Left cardiac atrium (tissue), 2 donors: ENCODE measurements around the gene VSTM1. TPM values are rescaled to one million over a fixed set of nuclear protein-coding genes. Genes with fewer than 3 reads are reported as not detected.

ENCODE experiments used
- total RNA-seq, 2 donors: library from RNA; stranded (reverse); fragmentation: NEBNext Ultra II Directional; extraction: Animal tissue kit (Norgen Biotek cat#: 25700); gene quantifications; one replicate each; pipeline ENCODE4 v1.2.1, GENCODE V29; 2021
- donor health status: DM: no; HTN: yes; CAD: no; lungs with severe emphysema.
- donor health status: DM: yes; HTN: yes; CAD: no.

VSTM1 gene
- total RNA-seq, 2 donors from 2014 or later = 0.29 TPM; not detected in 1

Other genes starting within 250 kb of the VSTM1 start
- gene NLRP12, start 239.6 kb downstream of the VSTM1 start, total RNA-seq = under 1 TPM; 0.56 to 0.84 TPM
- 100 to 1,000 TPM; 106 to 209 TPM for gene MYADM, start 196.0 kb downstream of the VSTM1 start, total RNA-seq
- gene PRKCG, start 181.7 kb downstream of the VSTM1 start, total RNA-seq = not detected
- not detected for gene CACNG7, start 154.6 kb downstream of the VSTM1 start, total RNA-seq
- gene CACNG8, start 101.0 kb downstream of the VSTM1 start, total RNA-seq = under 1 TPM; 0.06 to 0.29 TPM
- gene CACNG6, start 72.3 kb downstream of the VSTM1 start, total RNA-seq = under 1 TPM in 1 of 2 donors, not detected in 1; 0.21 TPM
- gene TARM1, start 17.5 kb upstream of the VSTM1 start, total RNA-seq = not detected
- gene OSCAR, start 36.9 kb upstream of the VSTM1 start, total RNA-seq = 1 to 10 TPM; 1.4 to 1.9 TPM
- 100 to 1,000 TPM; 272 to 373 TPM for gene NDUFA3, start 39.0 kb upstream of the VSTM1 start, total RNA-seq
- 10 to 100 TPM; 14.0 to 16.8 TPM for gene TFPT, start 51.8 kb upstream of the VSTM1 start, total RNA-seq
- 10 to 100 TPM; 39.3 to 43.2 TPM for gene PRPF31, start 51.9 kb upstream of the VSTM1 start, total RNA-seq
- 10 to 100 TPM; 18.9 to 21.4 TPM for gene CNOT3, start 73.9 kb upstream of the VSTM1 start, total RNA-seq
- 1 to 10 TPM; 7.0 to 7.2 TPM for gene LENG1, start 95.8 kb upstream of the VSTM1 start, total RNA-seq
- 1 to 10 TPM in 1 of 2 donors, under 1 TPM in 1; 0.38 to 1.1 TPM for gene TMC4, start 109.3 kb upstream of the VSTM1 start, total RNA-seq
- 10 to 100 TPM; 21.6 to 21.7 TPM for gene MBOAT7, start 125.7 kb upstream of the VSTM1 start, total RNA-seq
- gene TSEN34, start 127.4 kb upstream of the VSTM1 start, total RNA-seq = 10 to 100 TPM; 17.4 to 20.5 TPM
- 100 to 1,000 TPM; 738 to 776 TPM for gene RPS9, start 137.0 kb upstream of the VSTM1 start, total RNA-seq
- gene LILRB3, start 159.1 kb upstream of the VSTM1 start, total RNA-seq = 10 to 100 TPM in 1 of 2 donors, 1 to 10 TPM in 1; 8.5 to 10.5 TPM
- gene LILRA6, start 178.9 kb upstream of the VSTM1 start, total RNA-seq = 1 to 10 TPM; 6.0 to 6.5 TPM
- 10 to 100 TPM; 15.1 to 21.4 TPM for gene LILRB5, start 193.4 kb upstream of the VSTM1 start, total RNA-seq
- gene LILRB2, start 217.2 kb upstream of the VSTM1 start, total RNA-seq = 1 to 10 TPM; 3.3 to 5.5 TPM
- gene LILRA5, start 249.3 kb upstream of the VSTM1 start, total RNA-seq = 1 to 10 TPM; 3.7 to 4.7 TPM